Measurements from ENCODE around the gene SEPHS2.

The SEPHS2 gene

DNA sequence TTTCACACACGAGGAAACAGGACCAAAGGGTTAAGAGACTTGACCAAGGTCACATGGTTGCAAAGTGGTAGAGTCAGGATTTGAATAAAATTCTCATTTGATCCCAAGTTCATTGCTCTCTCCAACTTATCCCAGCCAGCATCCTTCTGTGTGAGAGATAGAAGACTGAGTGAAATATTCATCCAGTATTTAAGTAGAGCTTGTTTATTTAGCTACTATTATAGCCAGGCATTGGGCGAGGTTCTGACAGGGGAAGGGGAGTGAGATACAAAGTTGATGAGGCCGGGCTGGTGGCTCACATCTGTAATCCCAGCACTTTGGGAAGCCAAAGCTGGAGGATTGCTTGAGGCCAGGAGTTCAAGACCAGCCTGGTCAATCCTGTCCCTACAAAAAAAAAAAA lies 31.3 kb upstream of the SEPHS2 start:
- DNase-seq (ENCODE audit: insufficient read length, low spot score) (no peak), FAIRE-seq (no peak)
- TF ChIP-seq, protein P1, sequence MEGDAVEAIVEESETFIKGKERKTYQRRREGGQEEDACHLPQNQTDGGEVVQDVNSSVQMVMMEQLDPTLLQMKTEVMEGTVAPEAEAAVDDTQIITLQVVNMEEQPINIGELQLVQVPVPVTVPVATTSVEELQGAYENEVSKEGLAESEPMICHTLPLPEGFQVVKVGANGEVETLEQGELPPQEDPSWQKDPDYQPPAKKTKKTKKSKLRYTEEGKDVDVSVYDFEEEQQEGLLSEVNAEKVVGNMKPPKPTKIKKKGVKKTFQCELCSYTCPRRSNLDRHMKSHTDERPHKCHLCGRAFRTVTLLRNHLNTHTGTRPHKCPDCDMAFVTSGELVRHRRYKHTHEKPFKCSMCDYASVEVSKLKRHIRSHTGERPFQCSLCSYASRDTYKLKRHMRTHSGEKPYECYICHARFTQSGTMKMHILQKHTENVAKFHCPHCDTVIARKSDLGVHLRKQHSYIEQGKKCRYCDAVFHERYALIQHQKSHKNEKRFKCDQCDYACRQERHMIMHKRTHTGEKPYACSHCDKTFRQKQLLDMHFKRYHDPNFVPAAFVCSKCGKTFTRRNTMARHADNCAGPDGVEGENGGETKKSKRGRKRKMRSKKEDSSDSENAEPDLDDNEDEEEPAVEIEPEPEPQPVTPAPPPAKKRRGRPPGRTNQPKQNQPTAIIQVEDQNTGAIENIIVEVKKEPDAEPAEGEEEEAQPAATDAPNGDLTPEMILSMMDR (IDR thresholded peaks at IDR 0.05; ENCODE audit: insufficient read depth, missing control alignments), result no peak

DNA sequence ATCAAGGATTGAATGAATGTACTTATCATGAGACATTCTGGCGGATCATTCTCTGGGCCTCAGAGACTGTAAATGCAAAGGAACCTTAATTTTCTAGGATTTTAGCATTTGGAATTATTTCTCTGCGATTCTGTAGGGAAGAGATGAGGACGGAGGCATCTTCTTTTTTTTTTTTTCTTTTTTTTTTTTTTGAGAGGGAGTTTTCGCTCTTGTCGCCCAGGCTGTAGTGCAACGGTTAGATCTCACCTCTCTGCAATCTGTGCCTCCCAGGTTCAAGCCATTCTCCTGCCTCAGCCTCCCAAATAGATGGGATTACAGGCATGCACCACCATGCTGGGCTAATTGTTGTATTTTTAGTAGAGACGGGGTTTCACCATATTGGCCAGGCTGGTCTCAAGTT lies 29.0 kb upstream of the SEPHS2 start:
- FAIRE-seq, result no peak
- TF ChIP-seq, protein P1 (IDR thresholded peaks at IDR 0.05; ENCODE audit: insufficient read depth, missing control alignments), result no peak
- DNase-seq (ENCODE audit: insufficient read length, low spot score), result no peak

DNA sequence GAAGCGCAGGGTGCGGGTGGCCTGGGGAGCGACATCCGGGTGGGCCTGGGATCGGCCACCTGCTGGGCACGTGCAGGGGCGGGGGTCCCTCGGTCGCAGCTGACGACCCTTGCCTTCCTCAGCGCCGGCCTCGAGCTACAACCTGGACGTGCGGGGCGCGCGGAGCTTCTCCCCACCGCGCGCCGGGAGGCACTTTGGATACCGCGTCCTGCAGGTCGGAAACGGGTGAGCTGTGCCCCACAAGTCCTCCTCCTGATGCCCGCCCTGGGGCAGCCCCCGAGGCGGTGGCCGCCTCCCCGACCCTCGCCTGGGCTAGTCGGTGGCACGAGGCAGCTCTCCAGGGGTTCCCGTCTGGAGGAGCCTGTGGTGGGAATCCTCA lies 28.4 kb upstream of the SEPHS2 start:
- no peak for DNase-seq (ENCODE audit: insufficient read length, low spot score)
- FAIRE-seq, result no peak
- TF ChIP-seq, protein P1 (IDR thresholded peaks at IDR 0.05; ENCODE audit: insufficient read depth, missing control alignments), result no peak

DNA sequence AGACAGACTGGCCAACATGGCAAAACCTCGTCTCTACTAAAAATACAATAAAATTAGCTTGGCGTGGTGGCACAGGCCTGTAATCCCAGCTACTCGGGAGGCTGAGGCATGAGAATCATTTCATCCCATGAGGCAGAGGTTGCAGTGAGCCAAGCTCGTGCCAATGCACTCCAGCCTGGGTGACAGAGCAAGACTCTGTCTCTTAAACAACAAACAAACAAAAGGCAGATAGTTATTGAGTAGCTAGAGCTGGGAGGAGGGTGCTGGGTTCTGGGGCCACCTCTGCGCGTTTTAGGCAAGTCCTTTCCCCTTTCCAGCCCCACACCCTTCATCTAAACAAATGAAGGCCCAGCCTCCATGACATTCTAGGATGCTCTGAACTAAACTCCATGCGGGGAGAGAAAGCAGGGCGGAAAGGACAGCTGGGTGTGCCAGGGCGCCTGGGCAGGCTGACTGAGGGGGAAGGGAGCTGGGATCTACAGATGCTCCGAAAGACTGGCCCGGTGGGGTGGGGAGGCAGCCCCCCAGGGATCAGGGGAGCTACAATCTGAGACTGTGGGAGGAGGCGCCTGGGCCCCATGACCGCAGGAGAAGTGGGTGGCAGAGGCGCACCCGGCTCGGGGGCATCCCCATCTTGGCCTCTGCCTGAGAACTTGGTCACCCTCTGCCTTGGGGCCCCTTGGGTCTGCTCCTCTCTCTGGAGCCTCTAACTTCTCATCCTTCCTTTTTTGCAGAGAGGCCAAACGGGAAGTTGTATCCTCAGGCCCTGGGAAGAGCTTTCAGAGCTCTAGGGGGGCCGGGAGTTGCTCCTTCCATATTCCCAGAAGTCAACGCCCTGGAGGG lies 27.8 kb upstream of the SEPHS2 start:
- DNase-seq (ENCODE audit: insufficient read length, low spot score), result no peak
- TF ChIP-seq, protein P1 (IDR thresholded peaks at IDR 0.05; ENCODE audit: insufficient read depth, missing control alignments), result no peak

DNA sequence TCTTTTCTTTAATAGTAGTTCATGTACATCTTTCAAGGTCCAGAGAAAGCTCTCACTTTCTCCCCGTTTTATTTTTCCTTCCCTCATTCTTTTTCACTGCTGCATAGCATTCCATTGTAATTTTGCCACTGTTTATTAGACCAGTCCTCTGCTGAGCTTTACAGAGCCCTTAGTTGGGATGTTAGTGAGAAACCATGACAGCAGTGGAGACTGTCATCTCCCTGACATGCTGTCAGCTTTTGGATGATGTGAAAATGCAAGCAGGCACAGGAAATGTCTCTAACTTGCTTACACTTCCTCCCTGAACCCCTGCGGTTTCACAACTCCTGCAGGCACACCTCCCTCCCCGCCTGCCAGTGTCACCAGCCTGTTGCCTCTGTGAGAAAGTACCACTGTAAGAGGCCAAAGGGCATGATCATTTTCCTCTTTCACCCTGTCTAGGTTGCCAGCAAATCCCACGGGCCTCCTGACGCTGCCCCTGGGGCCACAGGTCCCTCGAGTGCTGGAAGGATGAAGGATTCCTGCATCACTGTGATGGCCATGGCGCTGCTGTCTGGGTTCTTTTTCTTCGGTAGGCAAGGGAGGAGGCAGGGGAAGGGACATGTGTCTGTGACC lies 26.8 kb upstream of the SEPHS2 start, which contains the start of gene ITGAL:
Gene ITGAL, plus strand, starts transcription at position 415 of the 615 bp plus-strand sequence. Its CDS starts 96 bp downstream, at position 511.
- TF ChIP-seq, protein P1 (IDR thresholded peaks at IDR 0.05; ENCODE audit: insufficient read depth, missing control alignments), result no peak
- DNase-seq (ENCODE audit: insufficient read length, low spot score) (no peak), FAIRE-seq (no peak)

More for the DNA sequence above, 27.8 kb upstream of the SEPHS2 start:
- FAIRE-seq, result no peak

DNA sequence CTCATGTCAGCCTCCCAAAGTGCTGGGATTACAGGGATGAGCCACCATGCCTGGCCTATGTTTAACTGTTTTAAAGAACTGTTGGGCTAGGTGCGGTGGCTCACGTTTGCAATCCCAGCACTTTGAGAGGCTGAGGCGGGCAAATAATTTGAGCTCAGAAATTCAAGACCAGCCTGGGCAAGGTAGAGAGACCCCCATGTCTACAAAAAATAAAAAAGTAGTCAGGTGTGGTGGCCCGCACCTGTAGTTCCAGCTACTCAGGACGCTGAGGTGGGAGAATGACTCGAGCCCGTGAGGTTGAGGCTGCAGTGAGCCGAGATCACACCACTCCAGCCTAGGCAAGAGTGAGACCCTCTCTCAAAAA lies 24.9 kb upstream of the SEPHS2 start:
- DNase-seq (ENCODE audit: insufficient read length, low spot score), result no peak
- no peak for FAIRE-seq
- TF ChIP-seq, protein P1 (IDR thresholded peaks at IDR 0.05; ENCODE audit: insufficient read depth, missing control alignments), result no peak

DNA sequence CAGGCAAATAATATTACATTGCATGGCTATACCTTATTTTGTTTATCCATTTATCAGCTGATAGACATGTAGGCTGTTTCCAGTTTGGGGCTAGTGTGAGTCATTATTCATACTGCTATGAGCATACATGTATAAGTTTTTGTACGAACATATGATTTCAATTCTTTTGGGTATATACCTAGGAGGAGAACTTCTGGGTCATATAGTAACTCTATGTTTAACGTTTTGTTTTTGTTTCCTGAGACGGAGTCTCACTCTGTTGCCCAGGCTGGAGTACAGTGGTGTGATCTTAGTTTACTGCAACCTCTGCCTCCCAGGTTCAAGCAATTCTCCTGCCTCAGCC lies 24.5 kb upstream of the SEPHS2 start:
- TF ChIP-seq, protein P1 (IDR thresholded peaks at IDR 0.05; ENCODE audit: insufficient read depth, missing control alignments), result no peak
- FAIRE-seq (no peak), DNase-seq (ENCODE audit: insufficient read length, low spot score) (no peak)

Measured in D721Med (cell line).